Stimulated activated CD4-positive, alpha-beta T cell treated with anti-CD3 and anti-CD28 coated beads, TNF-alpha, amount 100 ng/mL, for 48 hours (primary cell): ENCODE data around the gene TOLLIP.
"Not testable (repeated sequence)": the region's sequence is repeated elsewhere in the genome, so short reads cannot be mapped to it uniquely, and the experiment has no call there.

Experiments
- DNase-seq, 3 donors: peaks; one replicate each; pipeline ENCODE4 v3.0.0-alpha.2; 2020; ENCODE audit warnings: low read depth in 3 of 3

Gene TOLLIP

DNA sequence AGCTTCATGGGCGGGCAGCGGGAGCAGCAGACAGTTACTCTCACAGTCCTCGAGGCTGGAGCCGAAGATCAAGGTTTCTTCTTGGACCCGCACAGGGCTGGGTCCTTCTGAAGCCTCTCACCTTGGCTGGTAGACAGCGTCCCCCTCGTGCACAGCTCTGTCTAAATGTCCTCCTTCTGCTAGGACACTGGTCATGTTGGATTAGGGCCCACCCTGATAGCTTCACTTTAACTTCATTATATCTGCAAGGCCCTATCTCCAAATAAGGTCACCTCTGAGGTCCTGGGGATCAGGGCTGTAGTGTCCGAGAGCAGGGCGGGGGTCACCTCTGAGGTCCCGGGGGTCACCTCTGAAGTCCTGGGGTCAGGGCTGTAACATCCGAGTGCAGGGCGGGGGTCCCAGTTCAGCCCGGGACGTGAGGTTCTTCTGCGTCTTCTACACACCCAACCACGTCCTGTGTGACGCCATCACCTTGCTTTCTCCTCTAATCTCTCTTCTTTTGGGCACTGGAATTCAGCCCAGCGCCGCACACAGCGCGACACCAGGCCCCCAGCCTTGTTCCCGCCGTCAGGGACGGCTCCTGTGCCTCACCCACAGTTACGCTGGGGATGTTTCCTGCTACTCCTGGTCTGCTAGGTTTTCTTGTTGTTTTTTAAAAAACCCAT is 34.1 kb upstream of the TOLLIP start:
- DNase-seq = no peak

DNA sequence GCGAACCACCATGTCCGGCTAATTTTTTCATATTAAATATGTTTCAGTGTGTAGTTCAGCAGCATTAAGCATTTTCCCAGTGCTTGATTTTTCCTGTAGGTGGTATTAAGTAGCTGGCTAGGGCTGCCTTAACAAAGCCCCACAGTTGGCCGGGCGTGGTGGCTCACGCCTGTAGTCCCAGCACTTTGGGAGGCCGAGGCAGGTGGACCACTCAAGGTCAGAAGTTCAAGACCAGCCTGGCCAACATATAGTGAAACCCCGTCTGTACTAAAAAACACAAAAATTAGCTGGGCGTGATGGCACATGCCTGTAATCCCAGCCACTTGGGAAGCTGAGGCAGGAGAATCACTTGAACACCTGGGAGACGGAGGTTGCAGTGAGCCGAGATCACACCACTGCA is 33.5 kb upstream of the TOLLIP start:
- no peak for DNase-seq

DNA sequence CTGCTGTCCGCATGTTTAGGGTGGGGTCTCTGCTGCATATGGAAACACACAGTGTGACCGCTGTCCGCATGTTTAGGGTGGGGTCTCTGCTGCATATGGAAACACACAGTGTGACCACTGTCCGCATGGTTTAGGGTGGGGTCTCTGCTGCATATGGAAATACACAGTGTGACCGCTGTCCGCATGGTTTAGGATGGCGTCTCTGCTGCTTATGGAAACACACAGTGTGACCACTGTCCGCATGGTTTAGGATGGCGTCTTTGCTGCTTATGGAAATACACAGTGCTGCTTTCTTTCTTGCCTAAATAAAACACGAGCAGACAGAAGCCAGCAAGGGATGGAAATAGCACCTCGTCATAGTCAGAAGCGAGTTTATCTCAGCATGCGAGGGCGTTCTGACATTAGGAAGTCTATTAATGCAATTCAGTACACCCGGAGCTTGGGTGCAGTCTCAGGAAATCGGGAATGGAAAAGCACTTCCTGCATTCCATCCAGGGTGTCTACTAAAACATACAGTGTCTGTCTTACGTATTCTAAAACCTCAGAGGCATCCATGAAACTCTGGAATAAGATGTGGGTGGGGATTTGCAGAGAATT is 32.6 kb upstream of the TOLLIP start:
- no peak for DNase-seq

DNA sequence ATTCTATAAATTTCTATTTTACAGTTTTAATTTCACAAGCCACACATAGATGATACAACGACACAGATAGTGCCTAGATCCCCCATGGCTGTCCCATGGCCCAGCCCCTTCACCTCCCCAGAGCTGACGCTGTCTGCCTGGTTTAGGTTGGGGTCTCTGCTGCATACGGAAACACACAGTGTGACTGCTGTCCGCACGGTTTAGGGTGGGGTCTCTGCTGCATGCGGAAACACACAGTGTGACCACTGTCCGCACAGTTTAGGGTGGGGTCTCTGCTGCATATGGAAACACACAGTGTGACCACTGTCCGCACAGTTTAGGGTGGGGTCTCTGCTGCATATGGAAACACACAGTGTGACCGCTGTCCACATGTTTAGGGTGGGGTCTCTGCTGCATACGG is 31.8 kb upstream of the TOLLIP start:
- DNase-seq = not testable (repeated sequence)

GRCh38 chr11:1340111-1340510 is 30.7 kb upstream of the TOLLIP start:
- DNase-seq = no peak

- DNase-seq = no peak
These were observed 29.7 kb upstream of the TOLLIP start for GRCh38 chr11:1339066-1339675.

DNA sequence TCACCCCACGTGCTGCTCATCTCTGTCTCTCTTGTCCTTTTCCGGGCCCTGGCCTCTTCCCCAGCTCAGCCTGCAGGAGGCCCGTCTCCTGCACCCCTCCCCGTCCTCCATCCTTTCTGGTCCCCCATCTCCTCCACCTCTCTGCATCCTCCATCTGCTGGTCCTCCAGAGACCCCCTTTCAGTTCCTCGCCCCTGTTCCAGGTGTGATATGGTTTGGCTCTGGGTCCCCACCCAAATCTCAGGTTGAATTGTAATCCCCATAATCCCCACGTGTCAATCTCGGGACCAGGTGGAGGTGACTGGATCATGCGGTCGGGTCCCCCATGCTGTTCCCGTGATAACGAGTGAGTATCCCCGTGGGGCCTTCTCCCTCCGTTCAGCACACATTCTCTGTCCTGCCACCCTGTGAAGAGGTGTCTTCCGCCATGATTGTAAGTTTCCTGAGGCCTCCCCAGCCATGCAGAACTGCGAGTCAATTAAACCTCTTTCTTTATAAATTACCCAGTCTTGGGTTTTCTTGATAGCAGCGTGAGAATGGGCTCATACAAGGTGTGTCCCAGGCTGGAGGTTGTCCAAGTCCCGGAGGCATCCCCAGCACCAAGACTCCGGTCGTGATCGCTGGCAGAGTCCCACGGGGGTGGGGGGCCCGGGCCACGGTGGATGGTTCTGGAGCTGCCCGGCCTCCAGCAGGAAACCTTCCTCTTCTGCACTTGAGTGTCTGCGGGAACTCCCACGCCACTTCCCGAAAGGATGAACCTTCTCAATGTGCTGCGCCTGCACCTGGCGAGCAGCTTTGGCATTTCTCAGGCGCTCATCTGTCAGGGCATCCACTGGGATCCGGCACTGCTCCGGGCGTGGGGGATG is 29.0 kb upstream of the TOLLIP start:
- DNase-seq = no peak

DNA sequence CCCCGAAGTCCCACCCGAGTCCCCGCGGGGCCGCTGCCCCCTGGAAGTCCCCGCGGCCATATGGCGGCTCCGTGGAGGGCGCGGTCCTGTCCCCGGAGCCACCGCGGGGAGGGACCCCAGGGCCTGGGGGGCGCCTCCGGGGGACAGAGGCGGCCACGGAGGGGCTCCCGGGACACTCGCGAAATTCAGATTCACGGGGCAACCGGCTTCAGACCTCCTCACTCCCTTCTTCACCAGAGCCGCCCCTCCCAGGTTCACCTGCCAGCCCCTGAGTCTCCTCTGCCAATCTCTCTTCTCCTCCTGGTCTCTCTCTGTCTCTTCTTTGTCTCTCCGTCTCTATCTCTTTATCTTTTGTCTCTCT is 28.2 kb upstream of the TOLLIP start:
- DNase-seq = no peak

GRCh38 chr11:1336836-1337646 is 27.6 kb upstream of the TOLLIP start:
- DNase-seq = peak in 1 of 3 donors; percentile 9

DNA sequence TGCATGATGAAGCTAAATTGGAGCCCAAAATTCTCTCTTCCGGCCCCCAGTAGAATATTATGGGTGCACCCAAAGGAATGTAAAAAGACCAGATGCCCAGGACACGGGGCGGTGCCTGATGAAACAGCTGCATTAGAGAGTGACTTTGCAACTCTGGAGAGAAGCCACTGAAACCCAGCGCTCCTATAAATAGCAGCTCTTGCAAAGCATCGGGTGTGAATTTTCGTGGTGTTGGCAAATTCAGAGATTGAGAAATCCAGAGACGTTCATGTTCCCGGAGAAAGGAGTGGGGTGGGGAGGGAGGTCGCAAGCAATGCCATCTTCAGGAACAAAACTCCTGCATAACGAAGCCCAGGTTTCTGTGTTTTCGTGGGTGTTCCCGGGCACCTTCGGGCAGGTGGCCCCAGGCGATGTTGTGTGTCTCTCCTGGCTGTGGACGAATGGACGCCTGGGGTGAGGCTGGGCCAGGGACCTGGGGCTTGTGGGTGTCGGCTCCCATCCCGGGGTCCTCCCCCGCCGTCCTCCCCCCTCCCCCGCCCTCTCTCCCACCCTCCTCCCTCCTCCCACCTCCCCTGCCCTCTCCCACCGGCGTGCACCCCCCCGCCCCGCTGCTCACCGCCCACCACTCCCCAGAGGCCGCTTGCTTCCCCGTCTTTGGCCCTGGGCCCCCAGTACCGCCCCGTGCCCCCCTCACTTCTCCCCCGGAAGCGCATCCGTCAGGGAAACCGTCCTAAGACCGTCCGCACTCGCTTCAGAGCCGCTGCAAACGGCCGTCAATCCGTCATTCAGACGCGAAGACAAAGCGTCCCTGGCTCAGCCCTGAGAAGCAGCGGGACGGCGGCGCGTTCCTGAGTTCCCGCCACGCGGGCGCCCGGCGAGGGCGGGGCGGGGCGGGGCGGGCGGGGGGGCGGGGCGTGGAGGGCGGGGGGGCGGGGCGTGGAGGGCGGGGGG is 26.7 kb upstream of the TOLLIP start:
- peak in 2 of 3 donors; percentile 40 to 48 for DNase-seq

GRCh38 chr11:1335264-1335810 is 25.9 kb upstream of the TOLLIP start:
- no peak for DNase-seq

DNA sequence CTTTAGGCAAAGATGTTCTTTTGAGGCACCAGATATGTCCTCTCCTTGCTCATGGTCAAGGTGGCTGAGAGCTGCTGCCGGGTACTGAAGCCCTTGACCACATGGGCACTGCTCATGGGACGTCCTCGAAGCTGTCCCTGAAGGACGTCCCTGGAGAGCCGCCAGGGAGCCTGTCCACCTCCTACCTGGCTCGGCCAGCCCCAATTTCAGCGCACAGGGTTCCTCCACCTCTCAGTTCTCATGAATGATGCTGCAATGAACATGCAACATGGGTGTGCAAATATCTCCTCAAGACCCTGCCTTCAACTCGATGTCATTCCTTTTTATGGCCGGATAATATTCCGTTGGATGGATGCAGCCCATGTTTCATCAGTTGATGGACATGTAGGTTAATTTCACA is 24.4 kb upstream of the TOLLIP start:
- DNase-seq = no peak

- DNase-seq = no peak
These were observed 23.8 kb upstream of the TOLLIP start for GRCh38 chr11:1333091-1333772.

GRCh38 chr11:1330473-1330872 is 21.0 kb upstream of the TOLLIP start:
- DNase-seq = no peak

DNA sequence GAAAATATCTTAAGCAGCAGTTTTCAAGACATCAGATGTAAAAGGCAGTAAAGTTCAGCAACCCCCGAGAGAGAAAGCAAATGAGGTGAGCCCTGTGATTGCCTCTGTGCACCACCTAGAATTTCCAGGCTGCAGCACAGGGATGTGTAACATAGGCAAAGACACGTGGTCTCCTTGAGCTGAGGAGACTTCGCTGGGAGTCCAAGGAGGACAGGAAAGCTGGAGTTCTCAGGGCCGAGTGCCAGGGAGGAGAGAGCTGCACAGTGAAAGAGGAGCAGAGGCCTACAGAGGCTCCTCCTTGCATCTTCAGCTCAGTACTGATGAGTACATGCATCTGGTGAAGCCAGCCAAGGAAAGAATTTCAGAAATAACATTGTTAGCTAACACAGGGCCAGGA is 17.6 kb upstream of the TOLLIP start:
- no peak for DNase-seq

DNA sequence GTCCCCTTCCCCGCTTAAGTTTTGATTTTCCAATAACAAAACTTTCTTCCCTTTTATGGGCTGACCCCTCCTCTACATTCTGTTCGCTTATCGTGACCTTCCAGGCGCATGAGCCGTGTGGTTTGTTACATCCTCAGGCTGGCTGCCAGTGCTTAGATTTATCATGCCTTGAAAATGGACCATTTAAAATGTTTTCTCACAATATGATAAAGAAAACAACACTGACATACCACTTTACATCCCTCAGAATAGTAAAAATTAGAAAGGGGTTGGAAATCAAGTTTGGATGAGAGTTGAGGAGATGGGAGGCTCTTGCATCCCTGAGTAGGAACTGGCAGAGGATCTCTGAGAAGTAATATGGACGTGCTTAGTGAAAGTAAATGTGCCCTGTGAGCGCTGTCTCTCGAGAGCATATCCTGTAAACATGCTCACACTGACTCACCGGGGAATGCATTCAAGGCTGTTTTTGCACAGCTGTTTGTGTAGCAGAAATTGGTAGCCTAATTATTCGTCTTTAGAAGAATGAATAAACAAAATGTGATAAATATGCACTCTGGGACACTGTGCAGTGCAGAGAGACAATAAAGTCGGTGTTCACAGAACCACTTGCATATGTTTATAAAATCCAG is 17.1 kb upstream of the TOLLIP start:
- no peak for DNase-seq

DNA sequence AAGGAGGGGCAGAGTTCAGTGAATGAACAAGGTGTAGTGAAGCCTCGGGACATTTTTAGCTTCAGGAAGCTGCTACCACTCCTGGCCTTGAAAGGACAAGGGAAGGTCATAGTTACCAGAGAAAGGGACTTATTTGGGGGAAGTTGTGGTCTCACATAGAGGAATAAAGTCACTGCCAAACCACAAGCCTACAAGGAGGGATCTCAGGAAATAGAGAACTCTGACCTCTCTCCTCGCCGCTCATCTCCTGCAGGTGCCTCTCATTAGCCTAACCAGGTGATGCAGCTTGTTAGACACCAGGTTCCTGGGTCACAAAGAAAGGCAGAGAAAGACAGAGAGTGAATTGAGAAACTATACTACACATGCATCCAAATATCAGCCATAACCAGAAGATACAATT is 14.3 kb upstream of the TOLLIP start:
- no peak for DNase-seq

DNA sequence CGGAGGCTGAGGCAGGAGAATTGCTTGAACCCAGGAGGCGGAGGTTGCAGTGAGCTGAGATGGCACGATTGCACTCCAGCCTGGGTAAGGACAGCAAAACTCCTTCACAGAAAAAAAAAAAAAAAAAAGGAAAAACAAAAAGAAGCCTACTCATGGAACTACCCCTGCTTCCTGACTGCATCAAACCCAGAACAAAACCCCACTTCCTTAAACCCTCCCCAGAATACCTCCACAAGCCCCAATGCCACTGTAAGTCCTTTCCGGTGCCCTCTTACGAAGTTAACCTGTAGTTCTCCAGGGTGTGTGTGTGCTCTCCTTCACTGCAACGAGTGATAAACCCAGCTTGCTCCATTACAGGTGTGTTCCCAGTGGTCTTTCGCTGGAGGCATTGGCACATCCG is 8.6 kb upstream of the TOLLIP start:
- DNase-seq = no peak

DNA sequence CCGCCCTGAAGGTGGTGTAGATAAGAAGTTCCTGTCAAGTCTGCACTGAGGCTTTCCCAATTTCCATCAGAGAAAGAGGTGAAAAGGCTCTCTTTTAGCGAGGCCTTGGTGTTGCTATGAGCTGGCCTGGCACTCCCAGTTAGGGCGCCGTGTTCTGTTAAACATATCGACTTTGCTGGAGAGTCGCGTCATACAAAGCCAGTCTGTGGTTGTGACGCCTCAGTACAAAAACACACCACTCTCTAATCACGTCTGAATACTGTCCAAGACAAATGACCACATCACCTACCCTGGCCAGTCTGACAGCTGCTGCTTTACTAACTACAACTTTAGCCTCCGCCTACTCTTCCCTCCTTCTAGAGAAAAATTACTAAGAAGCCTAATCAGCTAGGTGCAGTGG is 8.0 kb upstream of the TOLLIP start:
- no peak for DNase-seq
